ENCODE measurements around the gene TRAFD1. TPM values are rescaled to one million over a fixed set of nuclear protein-coding genes. Genes with fewer than 3 reads are reported as not detected.

TRAFD1 gene
- total and polyA plus RNA-seq, 2 of the 13 experiments (the other 11 are each of a cell fraction or from before 2014, with no cell fraction given) = 9.5 to 20.9 TPM

DNA sequence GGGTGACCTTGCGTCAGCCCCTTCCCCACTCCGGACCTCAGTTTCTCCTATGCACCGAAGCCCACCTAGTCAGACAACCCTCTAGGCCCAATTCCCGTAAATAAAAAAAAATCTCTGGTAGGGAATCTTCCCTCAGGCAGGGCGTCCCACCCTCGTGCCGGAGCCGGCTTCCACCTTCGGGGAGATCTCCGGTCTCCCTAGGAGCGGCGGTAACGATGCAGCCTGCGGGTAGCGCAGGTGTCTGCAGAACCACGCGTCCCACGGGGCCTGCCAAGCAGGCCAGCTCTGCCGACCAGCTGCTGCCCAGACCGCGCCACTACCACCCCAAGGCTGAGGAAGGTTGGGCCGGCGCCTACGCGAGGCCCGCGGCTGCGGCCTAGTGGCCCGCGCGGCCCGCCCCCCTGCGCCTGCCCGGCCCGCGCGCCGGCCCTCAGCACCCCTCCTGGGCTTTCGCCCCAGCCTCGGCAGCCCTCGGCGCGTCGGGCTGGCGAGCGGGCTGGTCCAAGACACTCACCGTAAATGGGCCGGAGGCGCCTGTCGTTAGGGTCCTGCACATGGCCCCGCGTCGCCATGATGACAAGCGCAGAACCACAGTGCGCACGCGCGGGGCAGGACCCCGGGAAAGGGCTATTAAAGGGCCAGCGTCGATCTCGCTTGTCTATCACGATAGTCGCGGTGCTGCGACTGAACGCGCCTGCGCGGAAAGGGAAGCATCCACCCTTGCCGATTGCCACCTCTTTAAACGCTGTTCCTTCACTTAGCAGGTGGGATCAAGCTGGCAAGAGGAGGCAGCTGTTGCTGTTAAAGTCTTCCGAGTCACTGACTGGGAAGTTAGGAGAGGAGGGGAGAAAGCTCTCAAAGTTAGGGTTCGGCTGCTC lies 16.9 kb upstream of the TRAFD1 start, which contains the start of gene NAA25 (continued):
- TF ChIP-seq ZBTB40 (IDR thresholded peaks at IDR 0.05) = no peak
- TF ChIP-seq ZBTB40 (CRISPR knock-in tag; IDR thresholded peaks at IDR 0.05) = peak; percentile 63; the same call in 1 of the 2 replicates
- no peak; the same call in 1 of the 2 replicates for TF ChIP-seq ZNF749 (CRISPR knock-in tag; IDR thresholded peaks at IDR 0.05; ENCODE audit: borderline replicate concordance)
- peak; percentile 74 for TF ChIP-seq GATAD1 (CRISPR knock-in tag; IDR thresholded peaks at IDR 0.05)
- TF ChIP-seq KDM2A (CRISPR knock-in tag; IDR thresholded peaks at IDR 0.05; ENCODE audit: borderline replicate concordance, low read depth) = peak; percentile 54; the same call in 1 of the 2 replicates
- TF ChIP-seq ZMYM3 (CRISPR knock-in tag; IDR thresholded peaks at IDR 0.05) = peak; percentile 29
- TF ChIP-seq ZNF563 (CRISPR knock-in tag; IDR thresholded peaks at IDR 0.05) = peak; percentile 94
- TF ChIP-seq POLR2G (IDR thresholded peaks at IDR 0.05; ENCODE audit: low read depth, low read length) = peak; percentile 79
- TF ChIP-seq CBX1 (IDR thresholded peaks at IDR 0.05; ENCODE audit: low read depth) = peak; percentile 36
- no peak for TF ChIP-seq MIER2 (CRISPR knock-in tag; IDR thresholded peaks at IDR 0.05)
- TF ChIP-seq ZNF337 (CRISPR knock-in tag; IDR thresholded peaks at IDR 0.05; ENCODE audit: borderline replicate concordance, low read depth) = no peak
- TF ChIP-seq FOXK1 (CRISPR knock-in tag; IDR thresholded peaks at IDR 0.05; ENCODE audit: borderline replicate concordance, low read depth) = peak; percentile 20; the same call in 1 of the 2 replicates
- peak; percentile 57 for TF ChIP-seq ZNF329 (CRISPR knock-in tag; IDR thresholded peaks at IDR 0.05; ENCODE audit: low read depth)
- TF ChIP-seq FOXA3 (CRISPR knock-in tag; IDR thresholded peaks at IDR 0.05) = 0 out of 2 replicates have a peak, but pooled peaks have one; percentile 19
- TF ChIP-seq ZFP36L2 (CRISPR knock-in tag; IDR thresholded peaks at IDR 0.05) = no peak
- peak; percentile 87 for TF ChIP-seq ZNF687 (CRISPR knock-in tag; IDR thresholded peaks at IDR 0.05)
